GM19467 (cell line): ENCODE results near the gene SBF2.
A peak's percentile ranks its signal among the peaks of the same experiment; 100 is the strongest.

Source experiments
- ATAC-seq: cut with Tn5 transposase; IDR thresholded peaks from one replicate; pipeline ENCODE4 v1.9.1; 2021; ENCODE audit warnings: mild to moderate bottlenecking, moderate library complexity; ENCODE audit not compliant: unreplicated experiment

SBF2 gene

GRCh38 chr11:9861860-9862725 is 431.9 kb downstream of the SBF2 start:
- ATAC-seq, result peak; percentile 89

DNA sequence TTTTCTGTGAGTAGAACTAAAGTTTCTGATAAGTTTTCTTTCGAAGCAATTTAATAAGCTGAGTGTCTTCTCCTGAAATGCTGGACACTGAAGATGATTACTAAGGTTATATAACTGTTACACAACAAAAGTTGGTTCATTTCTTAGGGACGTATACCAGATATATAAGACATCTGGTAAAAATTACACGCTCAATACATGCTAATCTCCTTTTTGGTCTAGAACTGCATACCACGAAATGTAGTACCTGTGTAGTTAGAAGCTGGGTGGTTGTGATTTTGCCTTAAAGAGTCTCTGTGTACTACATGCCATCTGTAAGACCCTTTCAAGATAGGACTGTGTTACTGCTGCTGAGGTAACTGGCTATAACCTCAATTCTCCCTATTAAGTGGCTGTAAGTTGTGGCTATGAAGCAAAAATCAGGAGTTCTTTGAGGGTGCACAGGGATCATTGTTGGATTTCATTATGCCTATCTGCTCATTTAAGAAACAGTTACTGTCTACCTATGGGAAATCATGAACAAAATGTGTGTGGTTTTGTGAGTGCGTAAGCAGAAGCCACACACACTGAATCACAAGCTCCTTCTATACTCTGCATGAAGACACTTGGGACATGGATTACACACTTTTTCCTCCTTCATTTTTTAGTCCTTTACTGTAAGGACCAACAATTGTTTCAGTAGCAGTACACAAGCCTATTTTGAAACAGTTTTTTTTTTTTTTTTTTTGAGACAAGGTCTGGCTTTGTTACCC is 434.3 kb downstream of the SBF2 start:
- no peak for ATAC-seq

GRCh38 chr11:9858822-9859221 is 435.2 kb downstream of the SBF2 start:
- no peak for ATAC-seq

DNA sequence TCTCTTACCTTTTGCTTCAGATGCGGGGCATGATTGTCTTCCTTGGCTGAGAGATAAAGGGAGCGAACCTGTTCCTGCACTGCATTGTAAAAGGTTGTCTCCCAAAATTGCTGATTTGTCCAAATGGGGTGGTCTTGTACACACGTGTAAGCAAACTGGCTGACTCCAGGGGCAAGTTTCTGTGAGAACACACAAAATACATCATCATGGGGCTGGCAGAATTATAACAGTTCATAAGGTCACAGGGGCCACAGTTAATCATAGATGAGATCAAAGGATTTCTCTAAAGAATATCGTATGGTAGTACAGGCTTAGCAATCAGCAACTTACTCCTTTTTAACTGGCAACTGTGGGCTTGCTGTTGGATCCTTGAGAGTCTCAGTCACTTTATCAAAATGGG is 435.8 kb downstream of the SBF2 start:
- no peak for ATAC-seq

- no peak for ATAC-seq
These were observed 438.3 kb downstream of the SBF2 start for GRCh38 chr11:9855579-9856287.

DNA sequence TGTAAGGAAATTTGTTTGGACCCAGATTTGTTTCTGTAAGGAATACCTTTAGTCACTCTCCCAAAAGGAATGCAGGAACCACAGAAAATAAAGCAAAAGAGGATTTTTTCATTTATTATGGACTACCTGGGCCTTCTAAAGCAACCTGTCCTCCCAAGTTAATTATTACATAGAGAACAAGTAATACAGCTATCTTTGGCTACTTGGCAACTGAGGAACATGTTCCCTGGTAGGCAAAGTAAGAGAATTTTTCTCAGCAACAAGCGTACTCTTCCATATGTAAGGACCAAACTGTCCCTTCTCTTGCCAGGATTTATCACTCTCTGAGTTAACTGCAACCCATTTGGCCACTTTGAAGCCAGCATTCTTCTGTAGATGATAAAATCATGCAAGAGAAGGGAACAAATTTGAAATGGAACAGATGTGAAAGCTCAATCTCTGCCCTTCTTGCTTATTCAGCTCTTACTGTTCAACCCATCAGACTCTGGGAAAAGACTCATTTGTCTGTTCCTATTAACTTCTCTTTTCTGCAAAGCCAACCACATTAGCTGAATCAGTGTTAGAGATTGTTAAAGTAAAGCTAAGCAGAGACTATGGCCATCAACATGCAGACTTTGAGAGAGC is 440.0 kb downstream of the SBF2 start:
- no peak for ATAC-seq

GRCh38 chr11:9852465-9852864 is 441.6 kb downstream of the SBF2 start:
- ATAC-seq, result no peak

GRCh38 chr11:9851366-9851765 is 442.7 kb downstream of the SBF2 start:
- ATAC-seq, result no peak

- ATAC-seq, result no peak
These were observed 443.7 kb downstream of the SBF2 start for GRCh38 chr11:9850224-9850895.

- ATAC-seq, result no peak
These were observed 444.6 kb downstream of the SBF2 start for GRCh38 chr11:9849389-9849788.

DNA sequence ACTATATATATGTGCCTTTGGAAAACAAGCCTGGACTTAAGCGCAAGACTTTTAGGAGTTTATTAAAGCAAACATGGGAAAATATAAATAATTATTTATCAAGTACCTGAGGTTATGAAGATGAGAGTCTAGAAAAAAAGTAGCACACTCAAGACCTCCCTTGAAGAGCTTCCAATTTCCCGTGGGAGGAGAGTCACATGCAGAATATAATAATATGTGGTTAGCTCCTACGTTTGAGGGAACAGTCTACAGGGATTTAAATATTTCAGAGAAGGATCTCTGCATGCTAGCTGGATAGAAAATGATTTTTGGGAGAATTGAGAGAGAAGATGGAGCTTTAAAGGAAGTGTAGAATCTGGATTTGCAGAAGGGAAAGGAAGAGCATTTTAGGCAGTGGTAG is 446.4 kb downstream of the SBF2 start:
- ATAC-seq, result no peak

GRCh38 chr11:9842923-9843322 is 451.1 kb downstream of the SBF2 start:
- ATAC-seq, result no peak

- no peak for ATAC-seq
These were observed 453.5 kb downstream of the SBF2 start for GRCh38 chr11:9840460-9841004.

DNA sequence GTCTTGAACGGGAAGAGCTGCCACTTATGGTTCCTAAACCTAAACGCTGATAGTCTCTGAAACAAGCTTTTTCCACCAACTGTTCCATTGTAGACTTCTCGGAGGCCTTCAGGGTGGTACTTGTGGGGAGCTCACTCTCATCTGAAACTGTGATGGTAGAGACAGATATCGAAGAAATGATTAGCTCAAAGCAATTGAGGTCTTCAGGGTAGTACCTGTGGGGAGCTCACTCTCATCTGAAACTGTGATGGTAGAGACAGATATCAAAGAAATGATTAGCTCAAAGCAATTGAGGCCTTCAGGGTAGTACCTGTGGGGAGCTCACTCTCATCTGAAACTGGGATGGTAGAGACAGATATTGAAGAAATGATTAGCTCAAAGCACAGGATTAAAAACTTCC is 454.5 kb downstream of the SBF2 start:
- ATAC-seq, result peak; percentile 49

DNA sequence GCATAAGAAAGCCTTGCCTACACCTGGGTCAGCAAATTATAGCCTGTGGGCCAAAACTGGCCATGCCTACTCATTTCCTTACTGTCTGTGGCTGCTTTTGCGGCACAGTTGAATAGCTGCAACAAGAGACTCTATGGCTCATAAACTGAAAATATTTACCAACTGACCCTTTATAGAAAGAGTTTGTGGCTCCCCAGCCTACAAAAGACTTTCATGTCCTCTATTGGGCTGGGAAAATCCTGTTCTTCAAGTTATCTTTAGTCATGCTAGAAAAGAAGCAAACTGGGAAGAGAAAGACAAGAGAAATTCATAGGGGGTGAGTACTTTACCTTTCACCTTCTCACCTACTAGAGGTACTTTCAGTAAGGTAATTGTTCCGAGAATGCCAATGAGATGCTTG is 455.1 kb downstream of the SBF2 start:
- ATAC-seq, result peak; percentile 68

GRCh38 chr11:9838229-9838628 is 455.8 kb downstream of the SBF2 start:
- no peak for ATAC-seq

DNA sequence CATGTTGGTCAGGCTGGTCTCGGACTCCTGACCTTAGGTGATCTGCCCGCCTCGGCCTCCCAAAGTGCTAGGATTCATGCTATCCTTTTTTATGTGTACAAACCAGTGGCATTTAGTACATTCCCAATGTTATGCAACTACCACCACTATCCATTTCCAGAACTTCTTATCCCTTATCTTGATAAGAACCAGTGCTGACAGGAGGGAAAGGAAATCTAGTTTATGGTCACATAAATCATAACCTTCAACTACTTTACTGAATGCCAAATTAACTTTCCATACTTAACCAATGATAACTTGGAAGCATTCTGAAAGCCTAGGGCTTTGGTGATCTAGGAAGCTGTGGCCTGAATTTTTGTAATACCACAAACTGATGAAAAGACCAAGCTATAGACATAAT is 459.7 kb downstream of the SBF2 start:
- ATAC-seq, result no peak

- ATAC-seq, result no peak
These were observed 462.9 kb downstream of the SBF2 start for GRCh38 chr11:9831122-9831521.

DNA sequence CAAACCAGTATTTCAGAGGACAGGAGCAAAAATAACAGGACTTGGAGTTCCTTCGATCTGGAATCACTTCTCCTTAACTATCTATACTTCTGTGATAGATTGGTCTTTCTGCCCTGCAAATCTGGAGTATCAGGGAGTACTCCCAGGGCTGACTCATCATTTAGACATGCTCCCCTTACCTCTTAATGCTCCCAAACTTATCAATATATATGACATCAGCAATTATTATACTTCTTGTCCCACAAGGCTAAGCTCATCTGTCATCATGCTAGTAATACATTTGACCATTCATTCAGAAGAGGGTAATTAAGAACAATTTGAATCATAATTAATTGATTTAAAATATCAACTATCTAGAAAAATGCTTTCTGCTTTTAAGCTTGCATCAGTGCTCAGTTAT is 466.3 kb downstream of the SBF2 start:
- no peak for ATAC-seq

GRCh38 chr11:9826390-9826789 is 467.6 kb downstream of the SBF2 start:
- ATAC-seq, result no peak
